OCI-LY7 (cell line): ENCODE data around the gene ZNF45.
"Not testable (repeated sequence)": the region's sequence is repeated elsewhere in the genome, so short reads cannot be mapped to it uniquely, and the experiment has no call there.

Source experiments
- CTCF ChIP-seq: fragments of 200-600 bp; sonication (generic); conservative IDR thresholded peaks from 2 replicates; pipeline ENCODE4 v1.5.1; 2014; ENCODE audit warnings: mild to moderate bottlenecking, antibody characterized with exemption, low read length, moderate library complexity, mixed read lengths
- EZH2phosphoT487 ChIP-seq: fragments of 200-600 bp; sonication (generic); IDR thresholded peaks from 2 replicates; pipeline ENCODE4 v1.6.1; 2018; ENCODE audit warnings: low read depth, borderline replicate concordance, mild to moderate bottlenecking, mixed run types, antibody characterized with exemption, low read length, moderate library complexity, mixed read lengths

GRCh38 chr19:43947412-43947811 is 12.3 kb upstream of the ZNF45 start:
- TF ChIP-seq CTCF, EZH2phosphoT487: not testable (repeated sequence)
